Dendritic cell treated with granulocyte-macrophage colony-stimulating factor and Interleukin-4, amounts not matched to agents 40 ng/mL and 50 ng/mL, for 4 days (primary cell): ENCODE measurements around the gene THAP12.
"Not testable (repeated sequence)": the region's sequence is repeated elsewhere in the genome, so short reads cannot be mapped to it uniquely, and the experiment has no call there.

Source experiments
- H3K27ac Mint-ChIP-seq: one replicate; pipeline ENCODE4 v1.8.0; 2022; ENCODE audit warnings: mild to moderate bottlenecking, mixed read lengths
- H3K27me3 Mint-ChIP-seq: one replicate; pipeline ENCODE4 v1.8.0; 2022; ENCODE audit warnings: mild to moderate bottlenecking, mixed read lengths
- H3K36me3 Mint-ChIP-seq: one replicate; pipeline ENCODE4 v1.8.0; 2022; ENCODE audit warnings: low read depth, mixed read lengths
- H3K4me1 Mint-ChIP-seq: one replicate; pipeline ENCODE4 v1.8.0; 2022; ENCODE audit warnings: low read depth, mixed read lengths
- H3K4me3 Mint-ChIP-seq: one replicate; pipeline ENCODE4 v1.8.0; 2022; ENCODE audit warnings: mild to moderate bottlenecking, moderate library complexity, mixed read lengths
- H3K9me3 Mint-ChIP-seq: one replicate; pipeline ENCODE4 v1.8.0; 2022; ENCODE audit warnings: mixed read lengths
- intact Hi-C: fragments of 100-400 bp; cut with micrococcal nuclease; formaldehyde crosslinking; loops from one replicate; pipeline ENCODE4 v1.15.0; 2022

THAP12 gene, protein sequence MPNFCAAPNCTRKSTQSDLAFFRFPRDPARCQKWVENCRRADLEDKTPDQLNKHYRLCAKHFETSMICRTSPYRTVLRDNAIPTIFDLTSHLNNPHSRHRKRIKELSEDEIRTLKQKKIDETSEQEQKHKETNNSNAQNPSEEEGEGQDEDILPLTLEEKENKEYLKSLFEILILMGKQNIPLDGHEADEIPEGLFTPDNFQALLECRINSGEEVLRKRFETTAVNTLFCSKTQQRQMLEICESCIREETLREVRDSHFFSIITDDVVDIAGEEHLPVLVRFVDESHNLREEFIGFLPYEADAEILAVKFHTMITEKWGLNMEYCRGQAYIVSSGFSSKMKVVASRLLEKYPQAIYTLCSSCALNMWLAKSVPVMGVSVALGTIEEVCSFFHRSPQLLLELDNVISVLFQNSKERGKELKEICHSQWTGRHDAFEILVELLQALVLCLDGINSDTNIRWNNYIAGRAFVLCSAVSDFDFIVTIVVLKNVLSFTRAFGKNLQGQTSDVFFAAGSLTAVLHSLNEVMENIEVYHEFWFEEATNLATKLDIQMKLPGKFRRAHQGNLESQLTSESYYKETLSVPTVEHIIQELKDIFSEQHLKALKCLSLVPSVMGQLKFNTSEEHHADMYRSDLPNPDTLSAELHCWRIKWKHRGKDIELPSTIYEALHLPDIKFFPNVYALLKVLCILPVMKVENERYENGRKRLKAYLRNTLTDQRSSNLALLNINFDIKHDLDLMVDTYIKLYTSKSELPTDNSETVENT

DNA sequence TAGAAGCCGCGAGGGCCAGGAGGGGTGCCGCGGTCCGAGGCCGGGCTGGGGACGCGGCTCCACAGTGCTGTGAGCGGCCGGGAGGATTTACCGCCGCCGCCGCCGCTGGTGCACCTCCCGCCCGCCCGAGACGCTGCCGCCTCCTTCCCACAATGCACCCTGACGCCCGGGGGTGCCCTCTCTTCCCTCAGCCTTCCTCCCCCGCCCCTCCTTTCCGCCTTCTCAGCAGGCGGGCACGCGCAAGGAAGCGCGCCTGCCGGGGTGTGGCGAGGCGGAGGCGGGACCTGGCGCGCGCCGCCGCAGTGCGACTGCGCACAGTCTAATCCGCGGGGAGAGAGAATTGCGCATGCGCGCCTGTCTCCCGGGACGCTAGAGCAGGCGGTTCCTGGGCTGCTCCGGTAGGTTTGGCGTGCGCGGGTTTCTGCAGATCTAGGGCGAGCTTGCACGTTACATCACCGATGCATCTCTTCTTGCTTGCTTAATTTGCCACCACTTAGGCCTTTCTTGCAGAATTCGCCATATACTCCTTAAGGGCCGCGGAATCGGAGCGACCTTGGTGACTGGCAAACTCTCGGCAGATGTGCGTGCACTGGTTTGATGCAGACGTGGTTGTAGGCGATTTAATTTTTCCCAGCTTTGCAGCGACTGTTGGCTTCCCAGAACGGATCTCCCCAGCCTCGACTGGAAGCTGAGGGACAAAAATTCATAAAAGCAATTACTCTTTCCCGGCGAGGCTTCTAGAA is at the start of gene THAP12, which contains the start of gene GVQW3:
TSS of gene THAP12 (minus strand) at position 156 of the 743 bp plus-strand sequence. CDS start 296 bp downstream, outside the sequence.
TSS of gene GVQW3 (plus strand) at position 347 of the 743 bp plus-strand sequence. CDS start 506 bp downstream, outside the sequence.
- Mint-ChIP-seq H3K4me1 (peaks cover 67% of the 10 kb centered on the region), H3K9me3 (no peaks in the 10 kb centered on the region)

GRCh38 chr11:76426660-76427059 is 45.7 kb upstream of the THAP12 start:
- intact Hi-C loops, result no loop called here
- Mint-ChIP-seq H3K27me3 (peaks cover 3% of the 10 kb centered on the region), H3K9me3 (no peaks in the 10 kb centered on the region), H3K4me1 (peaks cover 6% of the 10 kb centered on the region), H3K36me3 (no peaks in the 10 kb centered on the region), H3K27ac (no peak overlapping the region), H3K4me3 (no peak overlapping the region)

More for the DNA sequence above, at the start of gene THAP12, which contains the start of gene GVQW3:
- intact Hi-C loops, result loop anchor here (2.0 kb wide), 1 partner anchor 64 kb away; the partner anchor contains the start of gene EMSY
- Mint-ChIP-seq H3K27ac (peak within 1 kb of the TSS; percentile 84), H3K4me3 (peak within 1 kb of the TSS; percentile 87), H3K27me3 (no peaks in the 10 kb centered on the region), H3K36me3 (peaks cover 6% of the 10 kb centered on the region)

GRCh38 chr11:76424891-76425290 is 44.0 kb upstream of the THAP12 start:
- Mint-ChIP-seq H3K36me3 (no peaks in the 10 kb centered on the region), H3K27ac (no peak overlapping the region)

DNA sequence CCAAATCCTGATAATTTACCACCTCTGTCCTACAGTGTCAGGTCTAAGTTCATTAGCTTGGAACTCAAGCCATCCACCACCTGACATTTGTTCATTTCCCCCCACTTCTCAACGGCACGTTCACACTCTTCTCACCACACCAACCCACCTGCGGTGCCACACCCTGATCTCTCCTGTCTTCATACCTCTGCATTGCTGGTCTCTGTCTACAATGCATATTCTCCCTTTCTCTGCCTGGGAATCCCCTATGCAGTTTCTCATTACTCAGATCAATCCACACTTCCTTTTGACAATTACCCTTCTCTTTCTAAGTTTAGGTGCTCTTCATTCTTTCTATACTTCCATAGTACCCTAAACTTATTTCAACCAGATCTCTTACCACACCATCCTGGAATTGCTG is 43.4 kb upstream of the THAP12 start:
- Mint-ChIP-seq H3K9me3 (no peaks in the 10 kb centered on the region), H3K27ac (no peak overlapping the region), H3K4me1 (peaks cover 6% of the 10 kb centered on the region), H3K36me3 (no peaks in the 10 kb centered on the region), H3K27me3 (peaks cover 3% of the 10 kb centered on the region), H3K4me3 (no peak overlapping the region)
- intact Hi-C loops, result no loop called here

More at GRCh38 chr11:76424891-76425290, 44.0 kb upstream of the THAP12 start:
- intact Hi-C loops, result no loop called here
- Mint-ChIP-seq H3K4me1 (peaks cover 6% of the 10 kb centered on the region), H3K27me3 (peaks cover 3% of the 10 kb centered on the region), H3K4me3 (no peak overlapping the region), H3K9me3 (no peaks in the 10 kb centered on the region)

- peaks cover 2% of the 10 kb centered on the region for H3K27me3 Mint-ChIP-seq
- H3K4me1 Mint-ChIP-seq, result peaks cover 6% of the 10 kb centered on the region
- no peaks in the 10 kb centered on the region for H3K36me3 Mint-ChIP-seq
- intact Hi-C loops, result no loop called here
- H3K27ac Mint-ChIP-seq, result no peak overlapping the region
- H3K9me3 Mint-ChIP-seq, result no peaks in the 10 kb centered on the region
- H3K4me3 Mint-ChIP-seq, result no peak overlapping the region
These were observed 39.0 kb upstream of the THAP12 start for GRCh38 chr11:76419896-76420295.

- no peak overlapping the region for H3K4me3 Mint-ChIP-seq
- peaks cover 8% of the 10 kb centered on the region for H3K27me3 Mint-ChIP-seq
- intact Hi-C loops, result no loop called here
- no peaks in the 10 kb centered on the region for H3K9me3 Mint-ChIP-seq
- H3K4me1 Mint-ChIP-seq, result no peaks in the 10 kb centered on the region
- no peak overlapping the region for H3K27ac Mint-ChIP-seq
- no peaks in the 10 kb centered on the region for H3K36me3 Mint-ChIP-seq
These were observed 34.1 kb upstream of the THAP12 start for GRCh38 chr11:76415073-76415472.

GRCh38 chr11:76410851-76411357 is 30.0 kb upstream of the THAP12 start:
- intact Hi-C loops, result no loop called here
- H3K27ac Mint-ChIP-seq, result no peak overlapping the region
- no peaks in the 10 kb centered on the region for H3K4me1 Mint-ChIP-seq
- no peak overlapping the region for H3K4me3 Mint-ChIP-seq
- H3K27me3 Mint-ChIP-seq, result peaks cover 8% of the 10 kb centered on the region
- H3K9me3 Mint-ChIP-seq, result no peaks in the 10 kb centered on the region
- no peaks in the 10 kb centered on the region for H3K36me3 Mint-ChIP-seq

- Mint-ChIP-seq H3K27me3 (peaks cover 8% of the 10 kb centered on the region), H3K4me3 (no peak overlapping the region), H3K27ac (no peak overlapping the region)
These were observed 27.4 kb upstream of the THAP12 start for GRCh38 chr11:76408171-76408965.

DNA sequence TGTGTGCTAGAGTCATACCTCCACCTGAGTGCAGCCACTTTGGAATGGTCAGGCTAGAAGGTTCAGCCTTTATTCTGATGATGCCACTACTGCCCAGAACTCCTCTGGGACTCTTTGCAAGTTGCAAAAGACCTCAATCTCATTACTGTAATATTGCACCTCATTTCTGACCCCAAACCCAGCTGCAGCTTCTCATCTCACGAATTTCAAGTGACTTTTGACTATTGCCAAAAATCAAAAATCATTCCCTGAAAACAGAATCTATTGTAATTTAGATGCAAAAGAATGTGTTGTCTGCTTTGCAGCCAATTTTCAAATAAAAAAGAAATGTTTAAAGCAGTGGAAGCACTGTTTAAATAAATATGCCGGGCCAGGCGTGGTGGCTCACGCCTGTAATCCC is 25.4 kb upstream of the THAP12 start:
- H3K4me3 Mint-ChIP-seq, result no peak overlapping the region
- intact Hi-C loops, result no loop called here
- no peaks in the 10 kb centered on the region for H3K36me3 Mint-ChIP-seq
- H3K4me1 Mint-ChIP-seq, result no peaks in the 10 kb centered on the region
- no peaks in the 10 kb centered on the region for H3K9me3 Mint-ChIP-seq
- no peak overlapping the region for H3K27ac Mint-ChIP-seq
- H3K27me3 Mint-ChIP-seq, result peaks cover 5% of the 10 kb centered on the region

More at GRCh38 chr11:76408171-76408965, 27.4 kb upstream of the THAP12 start:
- H3K4me1 Mint-ChIP-seq, result no peaks in the 10 kb centered on the region
- no peaks in the 10 kb centered on the region for H3K9me3 Mint-ChIP-seq
- intact Hi-C loops, result no loop called here
- H3K36me3 Mint-ChIP-seq, result no peaks in the 10 kb centered on the region

GRCh38 chr11:76401484-76401883 is 20.6 kb upstream of the THAP12 start:
- H3K4me3 Mint-ChIP-seq, intact Hi-C loops, H3K4me1 Mint-ChIP-seq, H3K36me3 Mint-ChIP-seq, H3K9me3 Mint-ChIP-seq, H3K27me3 Mint-ChIP-seq, H3K27ac Mint-ChIP-seq: not testable (repeated sequence)

DNA sequence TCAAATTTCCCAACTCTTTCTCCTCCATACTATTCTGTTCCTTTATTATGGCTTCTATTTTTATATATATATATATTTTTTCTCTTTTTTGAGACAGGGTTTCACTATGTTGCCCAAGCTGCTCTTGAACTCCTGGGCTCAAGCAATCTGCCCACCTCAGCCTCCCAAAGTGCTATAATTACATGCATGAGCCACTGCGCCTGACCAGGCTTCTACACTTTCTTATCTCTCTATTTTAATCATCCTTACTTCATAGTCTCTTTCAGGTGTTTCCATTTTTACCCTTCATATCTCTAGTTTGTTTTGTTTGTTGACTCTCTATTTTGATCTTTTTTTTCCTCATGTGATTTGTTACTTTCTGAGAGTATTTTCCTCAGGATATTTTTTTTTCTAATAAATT is 20.0 kb upstream of the THAP12 start:
- intact Hi-C loops, result no loop called here
- no peak overlapping the region for H3K4me3 Mint-ChIP-seq
- no peak overlapping the region for H3K27ac Mint-ChIP-seq
- no peaks in the 10 kb centered on the region for H3K36me3 Mint-ChIP-seq
- H3K9me3 Mint-ChIP-seq, result no peaks in the 10 kb centered on the region
- no peaks in the 10 kb centered on the region for H3K27me3 Mint-ChIP-seq
- no peaks in the 10 kb centered on the region for H3K4me1 Mint-ChIP-seq

- Mint-ChIP-seq H3K36me3 (no peaks in the 10 kb centered on the region), H3K27ac (no peak overlapping the region), H3K4me3 (no peak overlapping the region), H3K9me3 (no peaks in the 10 kb centered on the region), H3K4me1 (peaks cover 10% of the 10 kb centered on the region), H3K27me3 (peaks cover 4% of the 10 kb centered on the region)
- intact Hi-C loops, result no loop called here
These were observed 16.5 kb upstream of the THAP12 start for GRCh38 chr11:76397383-76397782.

- Mint-ChIP-seq H3K27ac (no peak overlapping the region), H3K27me3 (peaks cover 4% of the 10 kb centered on the region), H3K36me3 (no peaks in the 10 kb centered on the region), H3K4me3 (no peak overlapping the region), H3K9me3 (no peaks in the 10 kb centered on the region), H3K4me1 (peaks cover 10% of the 10 kb centered on the region)
- intact Hi-C loops, result no loop called here
These were observed 14.4 kb upstream of the THAP12 start for GRCh38 chr11:76395296-76395695.
